HG03095 (cell line): ENCODE measurements around the gene SRGAP1.
"Not testable (repeated sequence)": the region's sequence is repeated elsewhere in the genome, so short reads cannot be mapped to it uniquely, and the experiment has no call there.

Experiments
- ATAC-seq: cut with Tn5 transposase; IDR thresholded peaks from one replicate; pipeline ENCODE4 v1.9.1; 2021; ENCODE audit warnings: moderate library complexity; ENCODE audit not compliant: unreplicated experiment

SRGAP1 gene

DNA sequence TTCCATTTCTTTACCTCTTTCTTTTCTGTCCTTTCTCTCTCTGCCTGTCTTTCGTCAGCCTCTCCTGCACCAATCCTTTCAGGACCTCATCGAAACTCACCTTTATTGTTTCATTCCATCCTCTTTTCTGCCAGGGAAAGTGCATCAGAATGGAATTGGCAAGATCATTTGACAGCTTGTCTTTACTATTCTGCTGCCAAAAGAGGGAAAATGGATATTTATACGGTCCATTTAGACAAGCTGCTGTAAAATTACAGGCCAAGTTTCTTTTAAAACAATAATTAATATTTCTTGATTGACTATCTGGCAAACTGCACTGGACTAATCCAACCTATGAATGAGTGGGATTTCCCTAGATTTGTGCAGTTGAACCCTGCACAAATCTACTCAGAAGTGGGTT, 7.6 kb upstream of the SRGAP1 start:
- no peak for ATAC-seq

DNA sequence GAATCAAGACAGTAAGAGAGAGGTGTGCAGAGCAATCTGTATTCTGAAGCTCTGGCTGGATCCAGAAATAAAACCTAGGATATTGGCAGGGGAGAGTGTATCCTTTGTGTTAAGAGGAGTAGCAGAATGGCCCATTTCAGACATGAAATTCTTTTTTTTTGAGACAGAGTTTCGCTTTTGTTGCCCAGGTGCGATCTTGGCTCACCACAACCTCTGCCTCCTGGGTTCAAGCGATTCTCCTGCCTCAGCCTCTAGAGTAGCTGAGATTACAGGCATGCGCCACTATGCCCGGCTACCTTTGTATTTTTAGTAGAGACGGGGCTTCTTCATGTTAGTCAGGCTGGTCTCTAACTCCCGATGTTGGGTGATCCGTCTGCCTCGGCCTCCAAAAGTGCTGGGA, 6.1 kb upstream of the SRGAP1 start:
- ATAC-seq: no peak

DNA sequence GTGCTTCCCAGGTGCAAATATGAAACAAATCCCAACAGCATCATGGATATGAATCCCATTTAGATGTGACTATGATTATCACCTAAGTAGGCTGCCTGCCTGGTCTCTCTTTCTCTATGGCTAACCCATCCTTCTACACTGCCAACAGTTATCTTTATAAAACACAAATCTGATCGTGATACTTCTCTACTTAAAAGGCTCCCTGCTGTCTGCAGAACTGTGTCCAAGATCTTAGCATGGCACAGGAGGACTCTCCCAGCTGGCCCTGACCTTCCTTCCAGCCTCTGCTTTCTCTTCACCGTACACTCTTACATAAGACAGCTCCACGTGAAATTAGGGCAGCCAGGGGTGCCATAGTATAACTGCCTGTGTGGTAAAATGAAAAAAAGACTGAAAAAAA, 3.5 kb upstream of the SRGAP1 start:
- ATAC-seq: no peak

DNA sequence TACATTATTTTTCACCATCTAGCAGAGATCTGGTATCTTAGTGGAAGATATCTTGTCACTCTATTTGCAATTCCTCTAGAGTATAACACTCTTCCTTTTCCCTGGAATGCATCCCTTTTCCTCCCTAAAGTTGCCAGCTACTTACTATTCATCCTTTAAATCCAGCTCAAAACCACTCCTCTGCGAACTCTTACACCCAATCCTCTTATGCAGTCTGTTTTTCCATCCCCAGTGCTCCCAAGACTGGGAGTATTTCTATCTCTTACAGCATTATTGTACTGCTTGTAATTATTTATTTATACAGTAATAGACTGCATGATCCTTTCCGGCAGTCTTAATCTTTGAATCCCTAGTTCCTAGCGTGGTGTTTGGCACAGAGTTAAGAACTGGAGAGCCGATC, 2.9 kb upstream of the SRGAP1 start:
- ATAC-seq: no peak

DNA sequence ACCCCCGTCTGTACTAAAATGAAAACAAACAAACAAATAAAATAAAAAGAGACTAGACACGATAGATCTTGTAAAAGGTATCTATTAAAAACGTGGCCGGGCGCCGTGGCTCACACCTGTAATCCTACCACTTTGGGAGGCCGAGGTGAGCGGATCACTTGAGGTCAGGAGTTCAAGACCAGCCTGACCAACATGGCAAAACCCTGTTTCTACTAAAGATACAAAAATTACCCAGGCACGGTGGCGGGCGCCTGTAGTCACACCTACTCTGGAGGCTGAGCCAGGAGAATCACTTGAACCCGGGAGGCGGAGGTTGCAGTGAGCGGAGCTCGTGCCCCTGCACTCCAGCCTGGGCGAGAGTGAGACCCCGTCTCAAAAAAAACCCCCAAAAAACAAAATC, 1.8 kb upstream of the SRGAP1 start:
- ATAC-seq: not testable (repeated sequence)

DNA sequence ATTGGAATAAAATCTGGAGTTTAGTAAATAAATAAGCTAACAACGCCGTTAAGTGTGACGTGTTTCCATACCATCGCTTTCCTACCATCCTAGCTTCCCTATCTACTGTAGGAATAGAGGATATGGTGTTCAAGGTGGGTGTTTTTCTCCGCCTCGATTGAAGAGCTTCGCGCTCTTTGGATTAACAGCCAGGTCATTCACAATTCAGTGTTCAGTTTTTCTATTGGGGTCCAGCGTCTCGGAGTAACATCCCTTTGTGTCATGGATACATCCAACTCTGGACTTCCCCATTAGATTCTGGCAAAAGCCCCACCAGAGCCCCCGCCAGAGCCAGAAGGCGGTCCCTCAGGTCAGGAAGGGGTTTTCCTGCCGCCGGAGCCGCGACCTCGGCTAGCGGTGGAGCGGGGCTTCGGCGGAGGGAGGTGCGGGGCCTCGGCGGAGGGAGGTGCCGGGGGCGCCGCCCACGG, 1.2 kb upstream of the SRGAP1 start:
- no peak for ATAC-seq

DNA sequence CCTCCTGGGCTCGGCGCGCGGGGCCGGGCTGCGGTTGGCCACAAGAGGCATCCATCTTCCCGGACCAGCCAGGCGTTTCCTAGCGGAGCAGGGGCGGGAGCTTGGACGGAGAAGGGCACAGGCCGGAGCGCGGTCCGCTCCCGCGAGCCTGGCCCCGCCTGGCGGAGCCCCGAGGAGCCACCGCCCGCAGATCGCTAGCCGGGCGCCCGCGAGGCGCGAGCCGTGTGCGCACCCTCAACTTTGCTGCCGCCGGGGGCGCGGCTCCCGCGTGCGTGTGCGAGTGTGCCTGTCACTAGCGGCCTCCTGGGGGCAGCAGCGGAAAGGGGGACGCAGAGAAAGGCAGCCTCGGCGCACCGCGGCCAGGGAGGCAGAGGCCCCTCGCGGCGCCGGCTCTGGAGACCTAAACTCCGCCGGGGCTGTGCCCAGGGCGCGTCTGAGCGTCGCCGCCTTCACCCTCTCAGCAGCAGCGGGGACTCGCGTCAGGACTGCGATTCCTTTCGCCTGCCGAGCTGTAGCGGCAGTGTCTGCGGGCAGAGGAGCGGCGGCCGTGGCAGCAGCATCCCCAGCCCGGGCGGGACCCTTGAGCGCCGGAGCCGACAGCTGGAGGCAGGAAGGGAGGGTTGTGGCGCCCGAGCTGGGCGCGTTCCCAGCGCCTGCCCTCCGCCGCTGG, 644 bp upstream of the SRGAP1 start:
- ATAC-seq: peak; percentile 97

DNA sequence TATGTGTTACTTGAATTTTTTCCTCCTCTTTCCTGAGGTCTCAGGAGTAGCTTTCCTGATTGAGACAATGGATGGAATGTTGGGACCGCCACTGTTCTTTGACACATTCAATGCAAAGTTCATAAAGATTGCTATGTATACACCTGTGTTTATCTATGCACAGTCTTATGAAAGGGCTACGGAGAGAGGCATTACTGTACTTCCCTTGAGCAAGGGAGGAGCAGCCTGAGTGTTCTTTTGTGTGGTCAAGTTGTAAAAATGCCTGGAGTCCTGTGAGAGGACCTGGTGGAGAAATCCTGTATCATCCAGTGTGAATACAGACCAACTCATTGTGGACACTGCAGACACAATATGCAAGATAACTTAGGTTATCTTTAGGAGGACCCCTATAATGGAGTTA, 1.2 kb downstream of the SRGAP1 start:
- no peak for ATAC-seq

DNA sequence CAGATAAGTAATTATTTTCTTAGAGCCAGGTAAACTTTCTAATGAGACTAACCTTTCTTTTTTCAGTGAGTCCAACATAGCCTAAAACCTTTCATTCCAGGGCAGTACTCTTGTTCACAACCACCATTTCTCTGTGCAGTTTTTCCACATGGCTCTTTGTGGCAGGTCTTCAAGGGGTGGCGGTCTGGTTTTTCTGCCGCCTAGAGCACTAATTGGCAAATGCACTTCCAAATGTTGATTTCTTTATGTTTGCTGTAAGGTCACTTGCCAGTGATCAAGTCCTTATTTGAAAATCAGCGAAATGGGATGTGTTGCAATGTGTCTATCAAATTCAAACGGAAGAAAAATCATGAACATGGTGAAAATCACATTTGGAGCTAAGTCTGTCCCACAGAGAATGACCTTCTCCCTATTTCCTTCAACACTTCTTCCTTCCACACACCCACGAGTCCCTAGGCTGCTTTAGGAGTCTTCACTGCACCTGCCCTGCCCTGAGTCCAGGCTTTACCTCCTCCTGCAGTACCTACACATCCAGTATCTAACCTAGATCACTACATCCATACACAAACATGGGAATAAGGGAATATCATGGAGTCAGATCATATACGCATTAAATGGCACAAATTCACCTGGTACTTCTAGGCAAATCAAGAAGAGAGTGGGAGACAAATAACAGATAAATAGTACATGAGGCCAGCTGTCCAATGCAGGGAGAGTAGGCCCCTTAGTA, 1.9 kb downstream of the SRGAP1 start:
- no peak for ATAC-seq

DNA sequence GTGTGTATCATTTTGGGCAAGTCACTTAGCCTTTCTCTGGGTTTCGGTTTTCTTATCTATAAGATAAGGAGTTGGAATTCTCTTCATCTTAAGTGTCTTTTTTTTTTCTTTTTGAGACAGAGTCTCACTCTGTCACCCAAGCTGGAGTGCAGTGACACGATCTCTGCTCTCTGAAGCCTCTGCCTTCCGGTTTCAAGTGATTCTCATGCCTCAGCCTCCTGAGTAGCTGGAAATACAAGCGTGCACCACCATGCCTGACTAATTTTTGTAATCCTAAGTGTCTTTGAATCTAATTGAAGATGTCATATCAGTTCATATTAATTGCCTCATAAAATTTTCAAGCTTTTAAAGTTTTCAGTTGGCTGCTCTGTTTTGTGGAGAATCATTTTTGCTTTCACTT, 4.0 kb downstream of the SRGAP1 start:
- no peak for ATAC-seq

DNA sequence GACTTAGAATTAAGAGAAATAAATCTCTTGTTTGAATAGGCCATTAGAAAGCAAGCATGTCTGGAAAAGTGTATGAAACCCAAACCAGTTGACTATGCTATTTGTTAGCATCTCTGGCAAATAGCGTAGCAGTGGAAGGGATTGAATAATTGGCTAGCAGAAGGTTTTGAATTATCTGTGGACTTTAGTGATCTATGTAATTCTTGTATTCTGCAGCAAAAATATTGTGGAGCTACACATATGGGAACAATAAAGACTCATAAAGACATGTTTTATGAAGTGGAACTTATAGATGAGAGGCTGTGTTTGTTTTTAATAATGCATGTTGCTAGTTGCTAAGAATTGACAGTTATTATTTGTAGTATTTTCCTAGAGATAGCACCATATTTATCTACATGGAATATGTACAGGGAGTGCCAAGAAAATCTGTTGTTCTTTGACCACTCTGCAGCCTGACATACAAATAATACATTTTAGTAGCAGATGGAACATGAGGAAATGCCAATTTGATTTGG, 4.7 kb downstream of the SRGAP1 start:
- ATAC-seq: no peak

DNA sequence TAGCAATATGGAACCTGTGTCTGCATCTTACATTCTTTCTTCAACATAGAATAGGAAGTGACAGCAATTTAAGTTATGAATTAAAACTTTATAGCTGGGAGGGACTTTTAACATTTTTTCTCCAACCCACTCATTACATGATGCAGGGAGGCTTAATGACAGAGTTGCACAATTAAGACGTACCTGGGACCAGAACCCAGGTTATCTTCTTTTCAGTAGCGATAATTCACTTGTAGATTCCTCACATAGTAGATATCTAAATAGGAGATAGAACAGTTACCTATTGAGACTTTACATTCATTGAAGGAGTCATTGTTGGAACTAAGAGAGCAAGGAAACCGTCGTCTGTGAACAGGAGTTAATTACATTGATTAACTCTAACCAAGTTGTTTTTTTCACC, 5.1 kb downstream of the SRGAP1 start:
- no peak for ATAC-seq

DNA sequence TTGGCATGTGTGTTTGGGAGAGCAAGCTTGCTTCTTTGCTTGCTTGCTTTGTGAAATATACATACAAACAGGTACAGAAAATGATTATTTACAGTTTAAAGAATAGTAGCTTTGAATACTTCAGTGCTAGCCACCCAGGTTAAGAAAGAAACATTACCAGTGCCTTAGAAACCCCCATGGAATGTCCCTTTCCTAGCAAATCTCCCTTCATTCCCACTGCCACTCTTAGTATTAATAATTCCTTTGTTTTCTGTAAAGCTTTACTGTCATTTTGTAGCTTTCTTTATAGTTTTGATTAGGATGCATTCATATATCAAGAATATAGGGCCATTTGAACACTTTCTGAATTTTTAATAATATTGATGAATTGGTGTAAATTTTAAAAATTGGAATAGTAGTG, 9.5 kb downstream of the SRGAP1 start:
- no peak for ATAC-seq

DNA sequence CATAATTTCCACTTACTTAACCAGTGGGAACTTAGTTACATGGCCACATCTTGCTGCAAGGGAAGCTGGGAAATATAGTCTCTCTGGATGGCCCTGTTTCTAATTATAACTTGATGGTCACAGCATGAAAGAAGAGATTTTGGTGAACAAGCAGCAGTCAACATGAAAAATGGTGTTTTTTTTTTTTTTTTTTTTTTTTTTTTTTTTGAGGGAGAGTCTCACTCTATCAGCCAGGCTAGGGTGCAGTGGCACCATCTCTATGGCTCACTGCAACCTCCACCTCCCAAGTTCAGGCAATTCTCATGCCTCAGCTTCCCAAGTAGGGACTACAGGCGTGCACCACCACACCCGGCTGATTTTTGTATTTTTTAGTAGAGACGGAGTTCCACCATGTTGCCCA, 10.8 kb downstream of the SRGAP1 start:
- ATAC-seq: no peak

DNA sequence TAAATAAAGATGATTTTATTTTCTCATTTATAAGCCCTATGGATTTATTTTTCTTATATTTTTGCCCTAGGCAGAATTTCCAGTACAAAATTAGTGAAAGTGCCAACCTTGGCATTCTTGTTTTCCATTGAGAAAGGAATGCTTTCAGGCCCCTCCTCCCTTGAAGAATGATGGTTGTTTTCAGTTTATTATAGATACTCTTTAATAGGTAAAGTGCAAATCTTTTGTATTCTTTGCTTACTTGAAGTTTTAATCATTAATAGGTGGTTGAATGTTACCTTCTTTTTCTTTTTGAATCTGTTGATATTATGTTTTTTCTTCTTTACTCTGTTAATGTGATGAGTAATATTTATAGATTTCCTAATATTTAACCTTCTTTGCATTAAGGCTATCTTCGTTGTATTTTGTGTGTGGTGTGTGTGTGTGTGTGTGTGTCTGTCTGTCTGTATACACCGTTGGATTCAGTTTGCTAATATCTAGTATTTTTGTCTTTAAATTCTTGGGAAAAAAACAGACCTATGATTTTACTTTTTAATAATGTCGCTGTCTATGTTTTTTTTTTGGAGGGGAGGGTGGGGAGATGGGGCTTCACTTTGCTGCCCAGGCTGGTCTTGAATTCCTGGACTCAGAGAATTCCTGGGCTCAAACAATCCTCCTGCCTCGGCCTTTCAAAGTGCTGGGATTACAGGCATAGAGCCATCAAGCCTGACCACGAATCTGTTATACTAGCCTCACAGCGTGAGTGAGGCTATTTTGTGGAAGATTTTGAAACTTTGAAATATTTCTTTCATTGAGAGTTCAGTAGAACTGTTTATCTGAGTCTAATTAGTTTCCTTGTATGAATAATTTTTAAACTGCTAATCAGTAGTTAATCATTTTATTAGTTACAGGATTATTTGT, 13.5 kb downstream of the SRGAP1 start:
- ATAC-seq: no peak

DNA sequence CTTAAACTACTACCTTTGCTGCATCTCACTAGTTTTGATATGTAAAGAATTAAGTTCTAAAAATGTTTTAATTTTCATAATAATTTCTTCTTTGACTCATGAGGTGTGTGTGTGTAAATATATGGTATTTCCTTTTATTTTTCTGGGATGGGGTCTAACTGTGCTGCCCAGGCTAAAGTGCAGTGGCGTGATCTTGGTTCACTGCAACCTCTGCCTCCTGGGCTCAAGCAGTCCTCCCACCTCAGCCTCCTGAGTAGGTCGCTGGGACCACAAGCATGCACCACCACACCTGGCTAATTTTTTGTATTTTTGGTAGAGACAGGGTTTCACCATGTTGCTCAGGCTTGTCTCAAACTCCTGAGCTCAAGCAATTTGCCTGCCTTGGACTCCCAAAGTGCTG, 15.4 kb downstream of the SRGAP1 start:
- not testable (repeated sequence) for ATAC-seq

DNA sequence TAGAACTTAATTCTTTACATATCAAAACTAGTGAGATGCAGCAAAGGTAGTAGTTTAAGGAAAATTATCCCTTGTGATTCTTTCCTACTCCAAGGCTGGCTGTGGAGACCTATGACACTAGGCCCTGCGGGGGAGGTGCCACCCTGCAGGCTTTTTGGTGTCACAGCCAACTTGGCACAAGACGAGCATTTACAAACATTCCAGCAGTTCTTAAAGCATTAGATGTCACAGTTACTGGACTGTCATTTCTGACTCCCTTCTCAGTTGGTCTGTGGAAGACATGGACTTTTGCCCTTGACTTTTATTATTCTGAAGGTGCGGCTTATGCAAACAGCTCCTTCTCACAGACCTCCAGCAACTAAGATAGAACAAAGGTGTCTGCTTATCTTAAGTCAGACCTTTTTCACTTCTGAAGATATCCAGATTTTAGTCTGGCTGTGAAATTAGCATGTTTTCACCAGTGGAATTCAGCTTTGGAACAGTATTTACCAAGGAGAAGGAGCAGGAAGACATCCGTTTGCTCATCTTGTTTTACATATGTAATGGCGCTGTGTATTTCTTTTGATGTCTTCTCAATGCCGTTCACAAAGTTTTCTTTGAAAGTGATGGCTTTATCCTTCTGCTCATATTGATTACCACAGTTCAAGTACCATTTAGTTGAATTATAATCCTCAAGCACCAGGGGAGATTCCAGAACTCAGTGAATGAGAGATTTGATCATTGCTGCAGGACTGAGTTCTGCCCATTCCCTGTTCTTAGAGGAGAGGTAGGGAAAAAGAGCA, 17.9 kb downstream of the SRGAP1 start:
- ATAC-seq: no peak

DNA sequence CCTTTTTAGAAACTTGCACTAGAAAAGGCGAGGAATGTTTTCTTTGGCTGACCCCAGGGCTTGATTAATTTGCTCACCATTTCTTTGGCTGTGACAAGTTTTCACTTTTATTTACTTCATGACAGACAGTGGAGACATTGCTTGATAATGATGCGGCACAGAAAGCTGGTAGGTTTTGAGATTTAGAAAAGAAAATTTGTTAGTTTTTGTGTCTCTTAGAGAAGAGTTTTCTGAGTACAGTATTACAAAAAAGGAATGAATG, 18.4 kb downstream of the SRGAP1 start:
- ATAC-seq: no peak

DNA sequence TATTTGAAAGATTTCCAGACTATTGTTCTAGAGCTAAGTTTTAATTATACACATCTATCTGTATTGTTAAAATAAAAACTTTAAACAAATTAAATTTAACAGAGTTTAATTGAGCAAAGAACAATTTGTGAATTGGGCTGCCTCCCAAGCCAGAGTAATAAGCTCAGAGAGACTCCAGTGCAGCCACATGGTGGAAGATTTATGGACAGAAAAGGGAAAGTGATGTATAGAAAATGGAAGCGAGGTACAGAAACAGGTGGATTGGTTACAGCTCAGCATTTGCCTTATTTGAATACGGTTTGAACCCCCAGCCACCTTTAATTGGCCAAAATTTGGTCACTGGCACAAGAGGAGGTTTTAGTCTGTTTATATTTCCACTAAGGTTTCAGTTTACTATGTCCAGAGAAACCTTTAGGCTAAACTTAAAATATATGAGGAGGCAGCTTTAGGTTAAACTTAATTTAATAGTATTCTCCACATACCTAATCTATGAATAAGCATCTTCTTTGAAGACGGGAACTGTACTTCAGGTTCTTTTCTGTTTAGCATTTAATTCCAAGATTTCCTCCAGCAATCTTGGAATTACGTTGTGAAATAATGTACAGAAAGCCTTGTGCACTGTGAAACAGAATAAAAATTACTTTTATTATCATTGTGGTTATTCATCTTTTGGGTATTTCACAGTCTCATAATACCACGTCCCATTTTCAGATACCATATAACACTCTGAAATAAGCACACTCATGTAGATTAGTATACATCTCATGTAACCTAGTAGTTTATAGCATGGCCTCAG, 19.4 kb downstream of the SRGAP1 start:
- no peak for ATAC-seq

DNA sequence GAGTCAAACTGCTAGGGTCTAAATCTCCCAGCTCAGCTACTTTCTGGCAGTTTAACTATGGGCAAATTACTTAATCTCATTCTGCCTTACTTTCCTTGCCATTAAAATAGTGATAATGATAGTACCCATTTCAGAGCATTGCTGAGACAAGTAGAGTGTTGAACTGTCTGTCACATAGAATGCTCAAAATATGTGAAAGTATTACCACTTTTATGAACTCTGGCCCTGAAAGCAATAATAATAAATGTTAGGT, 19.9 kb downstream of the SRGAP1 start:
- ATAC-seq: no peak

DNA sequence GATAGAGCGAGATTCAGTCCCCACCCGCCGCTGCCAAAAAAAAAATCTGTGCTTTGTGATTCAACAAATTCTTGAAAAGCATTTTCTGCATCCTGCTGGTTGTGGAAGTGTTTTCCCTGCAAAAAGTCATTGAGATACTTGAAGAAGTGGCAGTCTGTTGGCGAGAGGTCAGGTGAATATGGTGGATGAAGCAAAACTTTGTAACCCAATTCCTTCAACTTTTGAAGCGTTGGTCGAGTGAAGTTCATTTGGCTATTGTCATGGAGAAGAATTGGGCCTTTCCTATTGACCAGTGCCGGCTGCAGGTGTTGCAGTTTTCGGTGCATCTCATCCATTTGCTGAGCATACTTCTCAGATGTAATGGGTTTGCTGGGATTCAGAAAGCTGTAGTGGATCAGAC, 20.9 kb downstream of the SRGAP1 start:
- ATAC-seq: no peak
